ENCODE results near the gene ZFYVE19.
"Not testable (repeated sequence)": the region's sequence is repeated elsewhere in the genome, so short reads cannot be mapped to it uniquely, and the experiment has no call there.

The ZFYVE19 gene

DNA sequence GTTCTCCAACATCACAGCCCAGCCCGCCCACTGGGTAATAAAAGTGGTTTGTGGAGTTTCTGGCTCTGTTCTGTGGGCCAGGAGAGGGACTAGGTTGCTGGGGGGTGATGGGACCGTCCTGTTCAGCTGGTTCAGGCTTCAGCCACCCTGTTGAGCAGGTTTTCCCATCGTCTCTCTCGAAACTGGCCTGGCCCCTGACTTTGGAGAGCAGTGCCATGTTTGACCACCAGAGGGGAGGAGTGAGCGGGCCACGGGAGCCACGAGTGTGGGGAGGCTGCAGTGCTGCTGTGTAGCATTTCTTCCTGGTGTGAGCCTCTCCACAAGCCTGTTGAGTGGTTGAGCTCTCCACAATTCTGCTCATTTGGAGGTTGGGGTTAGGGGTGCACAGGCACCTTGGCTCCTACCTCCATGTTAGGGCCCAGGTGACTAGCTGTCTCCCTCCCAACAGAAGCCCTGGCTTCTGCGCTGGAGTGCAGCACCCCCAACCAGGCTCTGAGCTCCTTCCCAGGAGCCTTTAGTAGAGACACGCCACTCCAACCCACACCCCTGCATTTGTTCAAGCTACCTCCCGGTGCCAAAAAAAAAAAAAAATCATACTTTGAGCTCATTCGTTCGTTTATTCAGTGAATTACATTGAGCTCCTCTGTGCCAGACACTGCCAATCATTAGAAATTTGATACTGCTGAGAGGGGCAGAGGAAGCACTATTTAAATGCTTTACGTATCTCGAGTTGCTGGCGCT, 50.9 kb downstream of the ZFYVE19 start:
- H3K27ac Mint-ChIP-seq: no peak overlapping the region

GRCh38 chr15:40858706-40859105, 51.8 kb downstream of the ZFYVE19 start:
- Mint-ChIP-seq H3K27me3 (no peaks in the 10 kb centered on the region), H3K9me3 (no peaks in the 10 kb centered on the region), H3K36me3 (peaks cover 8% of the 10 kb centered on the region), H3K4me1 (peaks cover 11% of the 10 kb centered on the region), H3K4me3 (no peak overlapping the region), H3K27ac (no peak overlapping the region)
- no peak for ATAC-seq (ENCODE audit: low read depth)
- no peak for DNase-seq (ENCODE audit: low spot score in 2 of 2)

More for the DNA sequence above, 50.9 kb downstream of the ZFYVE19 start:
- H3K36me3 Mint-ChIP-seq: peaks cover 8% of the 10 kb centered on the region
- ATAC-seq (ENCODE audit: low read depth) (peak; percentile 91), DNase-seq (ENCODE audit: low spot score in 2 of 2) (peak; percentile 87 to 91)
- H3K4me1 Mint-ChIP-seq: peaks cover 11% of the 10 kb centered on the region
- H3K4me3 Mint-ChIP-seq: no peak overlapping the region
- no peaks in the 10 kb centered on the region for H3K9me3 Mint-ChIP-seq
- no peaks in the 10 kb centered on the region for H3K27me3 Mint-ChIP-seq

GRCh38 chr15:40859206-40859851, 52.4 kb downstream of the ZFYVE19 start:
- DNase-seq (ENCODE audit: low spot score in 2 of 2) (peak; percentile 76 to 78), ATAC-seq (ENCODE audit: low read depth) (peak; percentile 78)
- Mint-ChIP-seq H3K36me3 (peaks cover 5% of the 10 kb centered on the region), H3K9me3 (no peaks in the 10 kb centered on the region), H3K27ac (no peak overlapping the region), H3K27me3 (no peaks in the 10 kb centered on the region), H3K4me3 (no peak overlapping the region), H3K4me1 (peaks cover 11% of the 10 kb centered on the region)

DNA sequence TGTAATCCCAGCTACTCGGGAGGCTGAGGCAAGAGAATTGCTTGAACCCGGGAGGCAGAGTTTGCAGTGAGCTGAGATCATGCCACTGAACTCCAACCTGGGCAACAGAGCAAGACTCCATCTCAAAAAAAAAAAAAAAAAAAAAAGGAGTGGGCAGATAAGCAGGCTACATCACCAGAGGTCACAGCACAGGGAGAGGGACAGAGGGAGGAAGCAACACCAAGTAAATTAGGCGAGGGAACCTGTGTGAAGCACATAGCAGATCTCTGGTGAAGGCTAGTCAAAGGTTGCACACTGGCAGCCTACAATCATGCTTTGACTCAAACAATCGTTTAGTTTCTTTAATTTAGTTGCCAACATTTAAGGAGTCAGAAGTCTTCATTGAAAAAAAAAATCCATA, 54.3 kb downstream of the ZFYVE19 start:
- H3K36me3 Mint-ChIP-seq; H3K27ac Mint-ChIP-seq; H3K4me3 Mint-ChIP-seq; DNase-seq (ENCODE audit: low spot score in 2 of 2); H3K9me3 Mint-ChIP-seq; H3K27me3 Mint-ChIP-seq; ATAC-seq (ENCODE audit: low read depth): not testable (repeated sequence)
- peaks cover 11% of the 10 kb centered on the region for H3K4me1 Mint-ChIP-seq

GRCh38 chr15:40863660-40864270, 56.9 kb downstream of the ZFYVE19 start:
- H3K9me3 Mint-ChIP-seq: no peaks in the 10 kb centered on the region
- DNase-seq (ENCODE audit: low spot score in 2 of 2) (no peak), ATAC-seq (ENCODE audit: low read depth) (no peak)
- no peak overlapping the region for H3K4me3 Mint-ChIP-seq
- H3K27ac Mint-ChIP-seq: no peak overlapping the region
- no peaks in the 10 kb centered on the region for H3K36me3 Mint-ChIP-seq
- H3K27me3 Mint-ChIP-seq: no peaks in the 10 kb centered on the region
- H3K4me1 Mint-ChIP-seq: peaks cover 9% of the 10 kb centered on the region
